NCI-H146 treated with DMSO at 0.1 percent for 48 hours (cell line): ENCODE data around the gene SRPRB.

Source experiments
- DNase-seq: peaks from one replicate; lab custom pipeline; 2025; ENCODE audit not compliant: unreplicated experiment; lab: John Stamatoyannopoulos, UW

The SRPRB gene, protein sequence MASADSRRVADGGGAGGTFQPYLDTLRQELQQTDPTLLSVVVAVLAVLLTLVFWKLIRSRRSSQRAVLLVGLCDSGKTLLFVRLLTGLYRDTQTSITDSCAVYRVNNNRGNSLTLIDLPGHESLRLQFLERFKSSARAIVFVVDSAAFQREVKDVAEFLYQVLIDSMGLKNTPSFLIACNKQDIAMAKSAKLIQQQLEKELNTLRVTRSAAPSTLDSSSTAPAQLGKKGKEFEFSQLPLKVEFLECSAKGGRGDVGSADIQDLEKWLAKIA

DNA sequence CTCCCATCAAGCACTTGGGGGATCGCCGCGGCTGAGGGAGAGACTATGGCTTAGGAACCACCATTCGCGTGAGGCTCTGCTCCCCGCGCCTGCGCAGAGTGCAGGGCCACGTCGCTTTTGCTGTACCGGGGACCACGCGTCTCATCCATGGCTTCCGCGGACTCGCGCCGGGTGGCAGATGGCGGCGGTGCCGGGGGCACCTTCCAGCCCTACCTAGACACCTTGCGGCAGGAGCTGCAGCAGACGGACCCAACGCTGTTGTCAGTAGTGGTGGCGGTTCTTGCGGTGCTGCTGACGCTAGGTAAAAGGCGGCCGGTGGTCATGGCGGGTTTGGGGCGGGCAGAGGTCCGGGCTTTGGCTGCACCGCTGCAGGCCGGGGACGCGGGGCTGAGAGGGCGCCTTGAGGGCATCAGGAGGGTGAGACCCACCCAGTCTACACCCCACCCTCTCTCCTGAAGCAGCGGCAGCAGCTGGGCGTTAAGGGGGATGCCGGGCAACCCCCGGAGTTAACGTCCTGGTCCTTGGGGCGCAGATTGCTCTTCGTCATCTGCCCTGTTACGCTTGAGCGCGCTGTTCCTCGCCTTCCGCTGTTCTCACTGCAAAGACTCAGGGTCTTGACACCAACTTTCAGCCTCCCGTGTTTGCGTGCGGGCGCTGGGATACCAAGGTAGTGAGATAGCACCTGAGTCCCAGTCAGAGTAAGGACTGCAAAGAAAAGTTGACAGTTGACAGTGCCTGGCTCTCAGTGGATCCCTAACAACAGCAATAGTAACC is at the start of gene SRPRB:
SRPRB (plus strand) TSS at position 114 of the 774 bp plus-strand sequence; CDS start at position 148, 34 bp downstream.
- peak; percentile 97 for DNase-seq

DNA sequence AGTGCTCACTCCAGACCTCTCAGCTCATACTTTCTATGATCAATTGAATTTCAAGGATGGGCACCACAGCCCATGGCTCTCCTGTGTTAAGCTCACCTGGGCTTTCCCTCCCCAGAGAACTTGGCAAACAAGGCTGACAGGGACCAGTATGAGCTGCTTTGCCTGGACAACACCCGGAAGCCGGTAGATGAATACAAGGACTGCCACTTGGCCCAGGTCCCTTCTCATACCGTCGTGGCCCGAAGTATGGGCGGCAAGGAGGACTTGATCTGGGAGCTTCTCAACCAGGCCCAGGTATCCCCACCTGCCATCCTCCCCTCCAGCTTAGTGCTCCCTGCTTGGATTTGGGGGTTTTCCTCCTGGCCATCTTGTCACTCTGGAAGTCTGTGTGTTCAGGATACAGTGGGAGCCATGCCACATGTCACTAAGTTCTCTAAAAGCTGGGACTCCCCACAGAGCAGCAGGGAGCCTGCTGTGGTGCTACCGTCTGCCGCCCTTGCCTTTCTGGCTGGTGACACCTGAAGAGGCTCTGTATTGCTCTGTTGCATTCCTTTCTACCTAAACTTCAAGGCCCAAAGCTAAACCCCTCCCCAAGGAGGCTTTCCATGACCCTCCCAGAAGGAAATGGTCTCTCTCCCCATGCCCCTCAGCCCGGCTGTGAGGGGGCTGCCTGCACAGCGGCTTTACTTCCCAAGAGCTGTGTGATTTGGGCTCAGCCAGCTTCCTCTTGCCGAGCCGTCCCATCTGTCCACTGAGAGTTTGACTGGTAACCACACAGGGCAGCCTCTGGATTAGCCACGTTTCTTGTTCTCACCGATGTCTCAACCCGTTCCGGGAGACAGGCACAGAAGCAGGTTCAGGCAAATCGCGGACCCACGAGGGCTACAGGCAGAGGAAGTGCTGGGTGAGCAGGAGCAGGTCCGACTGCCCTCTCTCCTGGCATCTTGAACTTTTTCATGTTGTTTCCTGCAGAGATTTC is 48.6 kb upstream of the SRPRB start:
- no peak for DNase-seq

DNA sequence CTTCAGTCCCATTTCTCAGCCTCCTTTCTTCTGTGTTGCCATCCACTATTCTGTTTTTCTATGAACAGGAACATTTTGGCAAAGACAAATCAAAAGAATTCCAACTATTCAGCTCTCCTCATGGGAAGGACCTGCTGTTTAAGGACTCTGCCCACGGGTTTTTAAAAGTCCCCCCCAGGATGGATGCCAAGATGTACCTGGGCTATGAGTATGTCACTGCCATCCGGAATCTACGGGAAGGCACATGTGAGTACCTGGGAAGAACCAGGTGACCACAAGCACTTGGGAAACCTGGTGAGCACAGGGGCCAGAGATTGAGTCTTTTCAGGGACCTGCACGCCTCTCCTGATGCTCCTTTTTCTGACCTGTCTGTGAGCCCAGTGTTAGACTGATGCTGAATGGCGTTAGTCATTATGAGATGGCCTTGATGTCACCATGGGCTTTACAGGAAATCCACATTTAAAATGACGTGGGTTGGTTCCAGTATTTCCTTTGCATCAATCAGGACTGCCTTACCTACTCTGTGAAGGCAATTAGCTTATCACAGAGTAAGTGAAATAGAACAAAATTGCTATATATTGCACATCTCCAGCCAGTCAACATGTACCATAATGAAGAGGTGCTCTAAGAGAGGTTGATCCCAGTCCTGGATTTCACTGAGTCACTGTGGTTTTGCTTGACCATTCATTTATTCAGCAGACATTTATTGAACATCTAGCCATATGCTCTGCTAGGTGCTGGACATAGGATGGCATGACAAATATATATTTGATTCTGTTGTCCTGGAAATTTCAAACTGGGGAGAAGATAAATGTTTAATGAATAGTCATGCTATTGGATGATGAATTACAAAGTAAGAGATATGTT is 47.7 kb upstream of the SRPRB start:
- DNase-seq = no peak

DNA sequence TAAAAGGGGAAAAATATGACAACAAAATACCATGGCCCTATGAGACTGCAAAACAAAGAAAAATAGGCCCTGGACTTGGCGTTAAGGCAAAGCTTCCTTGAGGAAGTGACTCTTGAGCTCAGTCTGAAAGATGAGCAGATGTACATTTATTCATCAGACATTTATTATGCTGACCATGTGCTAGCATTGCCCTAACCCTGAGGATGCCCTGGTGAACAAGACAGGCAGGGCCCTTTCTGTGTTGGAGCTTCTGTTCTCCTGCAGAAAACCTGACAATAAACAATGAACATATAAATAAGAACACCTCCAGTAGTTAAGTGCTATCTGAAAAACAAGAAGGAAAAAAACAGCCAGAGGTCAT is 47.1 kb upstream of the SRPRB start:
- no peak for DNase-seq

DNA sequence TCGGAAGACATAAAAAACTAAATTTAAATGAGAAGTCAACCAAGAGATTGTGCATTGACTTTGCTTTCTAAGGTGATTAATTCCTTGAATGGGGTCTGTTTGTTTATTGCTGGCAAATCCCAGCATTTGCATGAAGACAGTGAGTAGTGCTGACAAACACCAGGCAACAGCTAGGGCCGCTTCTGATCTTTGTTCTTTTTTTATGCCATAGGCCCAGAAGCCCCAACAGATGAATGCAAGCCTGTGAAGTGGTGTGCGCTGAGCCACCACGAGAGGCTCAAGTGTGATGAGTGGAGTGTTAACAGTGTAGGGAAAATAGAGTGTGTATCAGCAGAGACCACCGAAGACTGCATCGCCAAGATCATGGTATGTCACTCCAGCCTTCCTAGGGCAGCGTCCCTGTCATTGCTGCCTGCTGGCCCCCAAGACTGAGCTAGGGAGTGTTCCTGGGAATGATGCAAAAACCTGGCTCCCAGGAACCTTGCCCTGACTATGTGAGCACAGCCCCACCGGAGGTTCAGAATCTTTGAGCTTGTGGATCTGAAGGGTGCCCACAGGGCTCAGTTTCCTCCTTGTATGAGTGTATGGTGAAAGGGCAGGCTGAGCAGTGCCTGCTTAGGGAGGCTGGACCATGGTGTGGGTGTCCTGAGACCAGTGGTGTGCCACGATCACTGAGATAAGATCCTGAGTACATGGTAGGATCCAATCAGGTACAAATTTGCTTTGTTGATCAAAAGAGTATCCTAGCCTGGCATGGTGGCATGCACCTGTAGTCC is 46.5 kb upstream of the SRPRB start:
- DNase-seq = no peak

DNA sequence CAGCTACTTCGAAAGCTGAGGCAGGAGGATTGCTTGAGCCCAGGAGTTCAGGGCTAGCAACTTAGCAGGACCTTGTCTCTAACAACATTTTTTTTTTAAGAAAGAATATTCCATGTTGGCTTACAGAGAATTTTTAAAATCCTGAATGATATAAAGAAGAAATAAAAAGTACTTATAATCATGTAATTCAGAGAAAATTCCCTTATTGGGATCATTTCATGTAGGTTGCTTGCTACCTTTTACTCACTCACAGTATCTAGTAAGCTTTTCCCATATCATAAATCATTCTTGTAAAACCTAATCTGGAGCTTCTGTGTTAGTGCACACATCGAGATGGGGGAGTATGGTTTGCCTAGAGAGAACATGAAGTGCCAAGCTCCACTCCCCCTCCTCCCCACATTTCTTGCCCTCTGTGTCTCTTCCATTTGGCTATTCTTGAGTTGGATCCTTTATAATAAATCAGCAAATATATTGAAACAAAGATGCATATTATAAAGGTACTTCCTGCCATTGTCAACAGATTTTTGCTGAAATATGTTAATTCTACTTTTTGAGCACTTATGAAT is 45.8 kb upstream of the SRPRB start:
- no peak for DNase-seq

DNA sequence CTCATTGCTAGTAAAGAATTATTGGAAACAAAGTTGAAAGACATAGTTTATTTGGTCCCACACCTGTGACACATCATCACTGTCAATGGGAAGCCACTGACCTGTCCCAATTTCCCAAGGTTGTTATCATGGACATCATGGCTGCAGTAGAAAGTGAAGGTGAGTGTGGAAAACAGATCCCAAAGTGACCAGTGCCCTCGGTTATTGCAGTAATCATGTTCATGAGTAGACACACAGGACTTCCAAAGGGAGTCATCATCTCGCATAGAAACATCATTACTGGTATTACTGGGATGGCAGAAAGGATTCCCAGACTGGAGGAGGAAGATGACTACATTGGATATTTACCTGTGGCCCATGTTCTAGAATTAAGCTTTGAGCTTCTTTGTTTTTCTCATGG is 44.7 kb upstream of the SRPRB start:
- no peak for DNase-seq

DNA sequence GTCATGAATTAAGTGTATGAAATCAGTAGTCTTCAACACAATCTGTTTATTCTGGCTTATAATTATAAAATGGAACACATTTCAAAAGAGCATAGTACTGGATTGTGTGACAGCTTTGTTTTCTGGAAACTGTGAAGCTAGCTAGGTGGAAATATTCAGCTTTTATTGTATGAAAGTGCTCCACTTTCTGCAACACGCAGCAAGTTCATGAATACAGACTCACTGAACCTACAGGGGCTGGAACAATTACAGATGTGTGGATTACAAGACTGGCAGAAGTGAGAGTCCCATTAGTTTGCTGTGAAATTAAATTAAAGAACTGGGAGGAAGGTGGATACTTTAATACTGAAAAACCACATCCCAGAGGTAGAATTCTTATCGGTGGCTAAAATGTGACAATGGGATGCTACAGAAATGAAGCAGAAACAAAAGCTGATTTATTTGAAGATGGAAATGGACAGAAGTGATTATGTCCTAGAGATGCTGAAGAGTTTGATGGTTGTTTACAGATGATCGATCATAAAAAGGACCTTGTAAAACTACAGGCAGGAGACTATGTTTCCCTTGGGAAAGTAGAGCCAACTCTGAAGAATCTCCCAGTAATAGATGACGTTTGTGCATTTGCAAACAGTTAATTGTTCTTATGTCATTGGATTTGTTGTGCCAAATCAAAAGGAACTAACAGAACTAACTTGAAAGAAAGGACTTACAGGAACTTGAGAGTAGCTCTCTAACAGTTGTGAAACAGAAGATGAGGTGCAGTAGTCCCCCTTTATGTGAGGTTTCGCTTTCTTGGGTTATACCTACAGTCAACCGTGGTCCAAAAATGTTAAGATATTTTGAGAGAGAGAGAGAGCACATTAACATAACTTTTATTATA is 43.8 kb upstream of the SRPRB start:
- no peak for DNase-seq

DNA sequence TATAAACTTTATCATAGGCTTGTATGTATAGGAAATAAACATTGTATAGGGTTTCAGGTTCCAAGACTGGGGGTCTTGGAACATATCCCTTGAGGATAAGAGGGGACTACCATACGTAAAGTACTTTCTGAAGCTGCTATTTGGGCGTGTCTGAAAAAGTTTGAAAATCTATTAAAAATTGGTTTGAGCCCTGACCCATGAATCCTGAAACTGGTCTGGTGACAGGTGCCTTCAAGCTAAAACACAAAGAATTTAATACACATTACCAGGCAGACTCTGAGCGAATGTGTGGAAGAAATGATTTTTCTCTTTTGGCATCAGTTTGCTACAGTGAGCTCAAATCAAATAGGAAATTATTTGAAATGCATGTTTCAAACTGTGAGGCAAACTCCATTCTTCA is 43.1 kb upstream of the SRPRB start:
- DNase-seq = no peak

DNA sequence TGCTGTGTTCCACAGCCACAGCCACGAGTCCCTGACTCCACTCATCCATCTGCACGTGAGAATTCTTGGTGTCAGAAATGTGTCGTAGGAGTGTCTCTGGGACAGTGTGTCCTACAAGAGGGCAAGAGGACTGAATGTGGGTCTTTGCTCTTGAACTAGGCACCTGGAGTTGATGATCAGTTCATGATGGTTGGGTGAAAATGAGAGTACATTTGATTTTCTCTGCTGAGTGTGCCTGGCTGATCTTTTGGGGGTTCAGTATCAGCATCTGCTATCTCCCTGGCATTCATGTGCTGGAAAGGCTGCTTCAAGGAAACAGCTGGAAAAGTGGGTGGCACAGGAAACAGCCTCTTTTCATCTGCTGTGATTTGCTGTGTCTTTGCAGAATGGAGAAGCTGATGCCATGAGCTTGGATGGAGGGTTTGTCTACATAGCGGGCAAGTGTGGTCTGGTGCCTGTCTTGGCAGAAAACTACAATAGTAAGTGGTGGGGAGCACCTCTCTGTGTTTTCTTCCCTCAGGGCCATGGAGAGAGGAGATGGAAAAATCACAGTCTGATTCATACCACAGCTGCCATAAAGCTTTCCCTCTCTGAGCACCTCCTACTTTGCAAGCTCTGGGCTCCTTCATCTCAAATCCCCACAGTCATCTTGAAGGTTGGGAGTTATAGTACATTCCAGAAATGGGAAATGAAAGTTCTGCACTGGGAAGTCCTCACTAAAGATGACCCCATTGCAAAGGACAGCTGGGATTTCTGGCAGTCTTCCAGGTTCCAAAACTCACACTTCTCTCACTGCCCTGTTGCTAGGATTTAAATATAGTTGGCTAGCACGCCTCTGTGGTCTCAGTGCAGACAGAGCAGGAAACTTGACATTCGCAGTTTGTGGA is 41.6 kb upstream of the SRPRB start:
- DNase-seq = no peak

DNA sequence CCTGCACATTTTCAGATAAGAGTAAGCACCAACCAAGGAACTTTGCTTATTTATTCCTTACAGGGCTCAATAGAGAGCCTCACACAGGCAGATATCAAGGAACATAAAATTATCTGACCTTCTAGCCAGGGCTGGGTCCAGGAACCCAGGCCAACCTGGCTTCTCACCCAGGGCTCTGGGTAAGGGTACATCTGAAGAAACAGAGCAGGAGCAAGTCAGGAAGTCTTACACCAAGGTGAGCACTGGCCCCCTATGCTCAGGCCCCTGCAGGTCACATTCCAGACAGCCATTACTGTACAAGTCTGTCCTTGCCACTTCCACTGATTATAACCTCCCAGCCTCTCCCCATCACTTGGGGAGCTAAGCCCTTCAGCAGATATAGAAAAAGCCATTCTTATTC is 40.4 kb upstream of the SRPRB start:
- DNase-seq = no peak

DNA sequence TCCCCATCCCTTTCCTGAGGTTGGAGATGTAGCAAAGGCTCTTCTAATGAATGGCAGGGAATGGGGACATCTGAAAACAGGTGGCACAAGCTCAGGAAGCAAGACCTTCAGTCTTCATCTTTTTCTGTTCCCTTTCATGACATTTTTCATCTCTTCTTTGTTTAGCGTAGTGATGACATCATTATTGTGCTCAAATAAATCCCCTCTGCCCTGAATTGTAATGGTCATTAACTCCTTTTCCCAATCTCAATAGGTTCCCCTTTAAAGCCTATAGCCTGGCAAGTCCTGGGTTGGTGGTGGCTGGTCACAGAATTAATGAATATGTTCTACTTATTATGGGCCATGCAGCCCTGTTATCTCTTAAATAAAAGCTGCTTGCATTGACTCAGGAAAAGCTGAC is 38.0 kb upstream of the SRPRB start:
- no peak for DNase-seq

DNA sequence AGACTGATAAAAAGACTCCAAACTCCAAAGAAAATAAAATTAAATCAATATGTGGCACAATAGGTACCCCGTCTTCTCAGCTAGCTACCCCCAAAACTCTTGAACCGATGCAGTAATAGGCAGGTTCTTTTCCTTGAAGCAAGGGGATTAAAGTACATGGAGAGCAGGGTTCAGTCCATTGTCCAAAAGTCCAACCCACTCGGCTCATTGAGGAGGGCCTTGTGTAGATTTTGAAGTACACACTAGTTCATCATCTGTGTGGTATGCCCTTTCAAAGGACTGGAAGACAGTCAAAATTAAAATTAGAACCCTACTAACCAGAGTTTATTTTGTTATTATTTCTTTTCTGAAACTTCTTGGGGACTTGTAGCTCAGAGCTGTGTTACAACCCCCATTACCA is 36.1 kb upstream of the SRPRB start:
- no peak for DNase-seq

DNA sequence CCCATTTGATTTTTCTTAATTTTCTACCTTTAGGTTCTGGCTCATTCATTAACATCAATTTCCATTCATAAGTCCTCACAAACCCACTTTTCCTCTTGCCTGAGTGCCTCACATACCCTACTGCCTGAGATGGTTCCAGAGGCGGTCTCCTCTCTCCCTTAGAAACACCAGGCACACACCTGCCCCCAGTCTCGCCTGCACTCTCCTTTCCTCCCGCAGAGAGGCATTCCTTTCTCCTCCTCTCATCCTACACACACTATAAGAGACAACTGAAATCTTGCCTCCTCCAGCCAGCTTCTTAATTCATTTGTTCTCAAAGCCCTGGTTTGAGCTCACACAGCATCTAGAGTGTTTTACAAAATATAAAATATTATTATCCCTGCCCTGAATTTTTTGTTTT is 31.9 kb upstream of the SRPRB start:
- DNase-seq = no peak

DNA sequence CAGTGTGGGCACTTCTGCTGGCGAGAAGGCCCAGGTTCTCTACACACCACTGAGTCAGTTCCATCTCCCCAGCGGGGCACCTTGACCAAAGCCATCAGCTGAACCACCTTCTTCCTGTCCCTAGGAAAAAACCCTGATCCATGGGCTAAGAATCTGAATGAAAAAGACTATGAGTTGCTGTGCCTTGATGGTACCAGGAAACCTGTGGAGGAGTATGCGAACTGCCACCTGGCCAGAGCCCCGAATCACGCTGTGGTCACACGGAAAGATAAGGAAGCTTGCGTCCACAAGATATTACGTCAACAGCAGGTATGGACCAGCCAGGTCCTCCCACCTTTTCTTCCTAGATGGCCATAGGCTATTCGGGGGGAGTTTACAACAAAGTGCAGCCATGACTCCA is 30.3 kb upstream of the SRPRB start:
- DNase-seq = no peak

DNA sequence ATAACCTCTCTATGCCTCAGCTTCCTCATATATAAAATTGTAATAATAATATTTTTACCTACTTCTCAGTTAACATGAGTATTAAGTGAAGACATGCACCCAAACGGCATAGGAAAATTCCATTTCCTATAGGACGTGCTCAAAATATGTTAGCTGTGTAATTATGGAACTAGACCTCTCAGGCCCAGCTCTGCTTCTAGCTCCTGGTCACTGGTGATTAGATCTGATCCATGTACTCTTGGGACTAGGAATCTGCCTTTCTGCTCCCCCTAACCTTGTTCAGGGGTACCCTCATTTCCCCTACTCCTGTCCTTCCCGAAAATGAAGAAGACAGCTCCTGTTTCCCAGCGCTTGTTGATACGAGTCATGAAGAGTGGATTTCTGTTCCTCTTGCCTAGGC is 29.8 kb upstream of the SRPRB start:
- DNase-seq = no peak

DNA sequence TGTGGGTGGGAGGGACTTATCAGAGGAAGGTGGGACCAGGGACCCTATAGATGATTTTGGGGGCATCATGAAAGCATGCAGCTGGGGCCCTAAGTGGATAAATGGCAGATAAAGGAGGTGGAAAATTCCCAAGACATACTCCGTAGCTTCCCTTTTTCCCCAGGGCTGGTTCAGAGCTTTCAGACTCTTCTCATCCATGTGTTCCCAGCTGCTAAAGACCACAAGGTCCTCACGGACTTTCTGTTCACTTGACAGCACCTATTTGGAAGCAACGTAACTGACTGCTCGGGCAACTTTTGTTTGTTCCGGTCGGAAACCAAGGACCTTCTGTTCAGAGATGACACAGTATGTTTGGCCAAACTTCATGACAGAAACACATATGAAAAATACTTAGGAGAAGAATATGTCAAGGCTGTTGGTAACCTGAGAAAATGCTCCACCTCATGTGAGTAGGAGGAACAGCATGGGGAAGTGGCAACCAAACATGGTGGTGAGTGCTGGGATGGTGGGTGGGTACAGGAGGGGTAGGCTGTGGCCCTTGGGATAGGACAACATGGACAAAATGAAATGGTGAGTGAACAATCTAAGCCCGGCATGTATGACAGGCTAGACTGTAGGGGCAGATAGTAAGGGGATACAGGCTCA is 28.7 kb upstream of the SRPRB start:
- DNase-seq = no peak
